Subcutaneous abdominal adipose tissue (tissue), 5 donors: Measurements from ENCODE around the gene COPS3.

Experiments used
- H3K27ac ChIP-seq: one replicate; pipeline ENCODE4 v1.7.0; 2013; ENCODE audit warnings: low read depth, mild to moderate bottlenecking, inconsistent platforms, low read length, moderate library complexity
- H3K27me3 ChIP-seq, 5 donors: one replicate each; pipeline ENCODE4 v1.7.0; 2013; ENCODE audit warnings: low read length in 5 of 5, inconsistent platforms in 1 of 5; ENCODE audit not compliant: control insufficient read depth in 5 of 5, insufficient read depth in 4 of 5
- H3K36me3 ChIP-seq, 5 donors: one replicate each; pipeline ENCODE4 v1.7.0; 2013; ENCODE audit warnings: low read length in 5 of 5; ENCODE audit not compliant: control insufficient read depth in 5 of 5, insufficient read depth in 5 of 5
- H3K4me1 ChIP-seq, 5 donors: one replicate each; pipeline ENCODE4 v1.7.0; 2013; ENCODE audit warnings: low read length in 5 of 5, mild to moderate bottlenecking in 3 of 5, moderate library complexity in 1 of 5; ENCODE audit not compliant: control insufficient read depth in 5 of 5, insufficient read depth in 5 of 5
- H3K4me3 ChIP-seq, 5 donors: one replicate each; pipeline ENCODE4 v1.7.0; 2013; ENCODE audit warnings: low read length in 5 of 5, low read depth in 1 of 5
- H3K9ac ChIP-seq, 5 donors: one replicate each; pipeline ENCODE4 v1.7.0; 2013; ENCODE audit warnings: low read length in 5 of 5, mild to moderate bottlenecking in 4 of 5, moderate library complexity in 3 of 5
- H3K9me3 ChIP-seq, 5 donors: one replicate each; pipeline ENCODE4 v1.7.0; 2013; ENCODE audit warnings: low read length in 5 of 5; ENCODE audit not compliant: control insufficient read depth in 5 of 5
- donor health status: healthy.
- donor health status: healthy.
- donor health status: healthy.
- donor health status: healthy.
- donor health status: healthy.

COPS3 gene

DNA sequence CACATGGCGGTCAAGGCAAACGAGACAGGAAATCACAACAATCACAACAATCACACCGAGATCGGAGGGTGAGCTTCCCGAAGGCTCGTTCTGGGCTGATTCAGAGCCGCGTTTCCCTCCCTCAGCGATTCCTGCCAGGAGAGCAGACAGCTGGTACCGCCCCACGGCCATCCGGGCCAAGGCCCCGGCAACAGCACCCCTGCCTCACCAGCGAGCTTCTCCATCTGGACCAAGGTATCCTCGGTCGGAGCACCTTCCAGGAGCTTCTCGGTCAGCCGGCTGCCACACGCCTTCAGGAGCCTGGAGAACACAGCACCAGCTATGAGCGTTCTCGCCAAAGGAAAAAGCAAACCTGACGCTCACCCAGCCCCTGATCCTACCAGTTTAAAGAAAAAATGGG lies 59.7 kb downstream of the COPS3 start:
- H3K9ac ChIP-seq = no peak overlapping the region
- peaks cover 4 to 100% (median 95%) of the 10 kb centered on the region in 5 donors for H3K36me3 ChIP-seq
- no peaks in the 10 kb centered on the region for H3K9me3 ChIP-seq
- H3K27ac ChIP-seq = no peak overlapping the region
- no peaks in the 10 kb centered on the region for H3K4me1 ChIP-seq
- no peak overlapping the region for H3K4me3 ChIP-seq
- no peaks in the 10 kb centered on the region for H3K27me3 ChIP-seq

DNA sequence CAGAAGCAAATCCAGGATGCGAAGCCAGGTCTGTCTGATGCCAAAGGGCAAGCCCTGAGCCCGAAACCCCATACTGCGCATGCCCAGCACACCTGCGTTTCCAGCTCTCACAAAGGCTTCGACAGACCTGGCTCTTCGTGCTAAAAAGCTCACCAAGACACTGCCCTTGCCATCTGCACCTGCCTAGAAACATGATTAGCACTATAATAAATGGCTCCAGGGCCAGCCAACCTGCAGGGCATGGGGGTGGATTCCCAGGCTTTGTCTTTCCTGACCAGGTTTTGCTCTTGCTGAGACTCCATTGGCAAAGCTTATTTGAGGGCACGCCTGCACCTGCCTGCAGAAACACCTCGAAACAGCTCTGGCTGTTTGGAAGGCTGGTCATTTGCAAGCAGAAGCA lies 60.5 kb downstream of the COPS3 start:
- no peak overlapping the region for H3K27ac ChIP-seq
- H3K27me3 ChIP-seq = no peaks in the 10 kb centered on the region
- H3K4me1 ChIP-seq = no peaks in the 10 kb centered on the region
- no peaks in the 10 kb centered on the region for H3K9me3 ChIP-seq
- no peak overlapping the region for H3K9ac ChIP-seq
- no peak overlapping the region for H3K4me3 ChIP-seq
- peaks cover 4 to 100% (median 95%) of the 10 kb centered on the region in 5 donors for H3K36me3 ChIP-seq

DNA sequence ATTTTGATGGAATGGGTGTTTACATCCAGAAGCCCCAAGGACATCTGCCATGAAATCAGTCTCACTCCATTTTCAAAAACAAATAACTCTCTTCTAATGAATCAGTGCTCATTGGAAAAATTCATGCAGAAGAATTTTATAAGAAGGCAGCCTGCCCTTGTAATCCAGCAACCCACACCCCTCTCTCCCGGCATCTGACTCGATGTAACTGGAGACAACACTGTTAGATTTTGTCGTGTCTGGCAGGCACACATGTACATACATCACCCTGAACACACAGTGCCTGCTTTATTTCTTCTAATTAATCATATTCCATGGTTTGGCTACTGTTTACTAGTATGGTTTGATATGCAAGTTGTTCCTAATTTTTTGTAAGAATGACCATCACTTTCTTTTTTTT lies 63.1 kb downstream of the COPS3 start:
- no peak overlapping the region for H3K27ac ChIP-seq
- peaks cover 0 to 14% (median 8%) of the 10 kb centered on the region in 5 donors for H3K4me1 ChIP-seq
- H3K9ac ChIP-seq = no peak overlapping the region
- peaks cover 4 to 97% (median 91%) of the 10 kb centered on the region in 5 donors for H3K36me3 ChIP-seq
- no peaks in the 10 kb centered on the region for H3K27me3 ChIP-seq
- H3K9me3 ChIP-seq = no peaks in the 10 kb centered on the region
- no peak overlapping the region for H3K4me3 ChIP-seq

DNA sequence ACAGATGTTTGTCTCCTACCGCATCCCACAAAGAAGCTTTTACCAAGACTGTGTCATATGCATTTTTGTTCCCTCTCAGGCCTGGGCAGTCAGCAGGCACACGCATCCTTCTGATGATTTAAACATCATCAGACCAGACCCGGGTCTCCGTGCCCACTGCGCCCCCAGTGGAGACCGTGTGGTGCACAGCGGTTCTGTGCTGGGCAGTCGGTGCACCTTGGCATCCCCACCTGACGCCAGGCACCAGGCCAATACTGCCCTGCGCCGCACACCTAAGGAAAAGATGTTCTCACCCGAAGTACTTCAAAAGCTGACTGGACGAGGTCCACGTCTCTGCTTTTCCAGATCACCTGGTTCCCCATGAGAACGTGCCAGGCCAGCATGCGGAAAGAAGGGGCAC lies 64.3 kb downstream of the COPS3 start:
- Histone ChIP-seq H3K27me3 (no peaks in the 10 kb centered on the region), H3K9me3 (no peaks in the 10 kb centered on the region), H3K9ac (no peak overlapping the region), H3K4me3 (no peak overlapping the region), H3K27ac (no peak overlapping the region), H3K36me3 (peaks cover 4 to 93% (median 84%) of the 10 kb centered on the region in 5 donors), H3K4me1 (peaks cover 0 to 14% (median 8%) of the 10 kb centered on the region in 5 donors)

DNA sequence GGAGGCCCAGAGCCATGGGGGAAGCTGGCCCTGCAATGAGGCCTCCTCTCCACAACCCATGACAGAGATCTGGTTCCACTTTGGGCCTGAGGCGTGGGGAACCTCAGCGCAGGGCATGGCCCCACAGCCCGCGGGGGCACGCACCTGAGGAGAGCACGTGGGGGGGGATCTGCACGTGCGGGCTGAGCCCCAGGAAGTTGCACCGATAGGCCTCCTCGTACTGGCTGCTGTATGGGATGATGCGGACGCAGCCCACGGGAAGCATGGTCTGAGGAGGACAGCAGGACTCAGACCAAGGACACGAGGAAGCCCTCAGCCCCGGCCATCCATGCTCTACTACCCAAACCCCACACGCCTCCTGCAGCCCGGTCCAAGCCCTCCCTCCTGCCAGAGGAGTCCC lies 64.8 kb downstream of the COPS3 start:
- H3K9ac ChIP-seq = no peak overlapping the region
- H3K9me3 ChIP-seq = no peaks in the 10 kb centered on the region
- peaks cover 4 to 92% (median 82%) of the 10 kb centered on the region in 5 donors for H3K36me3 ChIP-seq
- H3K4me3 ChIP-seq = no peak overlapping the region
- H3K4me1 ChIP-seq = peaks cover 0 to 14% (median 8%) of the 10 kb centered on the region in 5 donors
- no peaks in the 10 kb centered on the region for H3K27me3 ChIP-seq
- no peak overlapping the region for H3K27ac ChIP-seq

DNA sequence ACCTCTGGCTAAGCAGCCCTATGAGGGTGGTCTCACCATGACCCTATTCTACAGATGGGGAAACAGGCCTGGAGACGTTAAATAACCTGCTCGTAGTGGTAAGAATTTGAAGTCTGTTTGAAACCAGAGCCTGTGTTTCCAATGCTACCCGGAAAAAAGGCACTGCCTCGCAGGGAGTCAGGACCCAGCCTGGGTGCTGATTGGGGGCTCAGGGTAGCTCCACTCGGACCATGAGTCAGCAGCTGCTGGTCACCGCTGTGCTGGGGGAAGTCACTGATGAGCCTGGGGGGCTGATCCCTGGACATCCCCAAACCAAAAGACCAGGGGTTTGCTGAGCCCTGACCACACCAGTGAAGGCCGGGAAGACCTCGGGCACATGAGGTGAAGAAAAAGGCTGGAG lies 65.5 kb downstream of the COPS3 start:
- H3K9ac ChIP-seq = no peak overlapping the region
- H3K27ac ChIP-seq = no peak overlapping the region
- no peaks in the 10 kb centered on the region for H3K27me3 ChIP-seq
- peaks cover 4 to 90% (median 77%) of the 10 kb centered on the region in 5 donors for H3K36me3 ChIP-seq
- H3K4me3 ChIP-seq = no peak overlapping the region
- H3K9me3 ChIP-seq = no peaks in the 10 kb centered on the region
- H3K4me1 ChIP-seq = peaks cover 0 to 14% (median 8%) of the 10 kb centered on the region in 5 donors

DNA sequence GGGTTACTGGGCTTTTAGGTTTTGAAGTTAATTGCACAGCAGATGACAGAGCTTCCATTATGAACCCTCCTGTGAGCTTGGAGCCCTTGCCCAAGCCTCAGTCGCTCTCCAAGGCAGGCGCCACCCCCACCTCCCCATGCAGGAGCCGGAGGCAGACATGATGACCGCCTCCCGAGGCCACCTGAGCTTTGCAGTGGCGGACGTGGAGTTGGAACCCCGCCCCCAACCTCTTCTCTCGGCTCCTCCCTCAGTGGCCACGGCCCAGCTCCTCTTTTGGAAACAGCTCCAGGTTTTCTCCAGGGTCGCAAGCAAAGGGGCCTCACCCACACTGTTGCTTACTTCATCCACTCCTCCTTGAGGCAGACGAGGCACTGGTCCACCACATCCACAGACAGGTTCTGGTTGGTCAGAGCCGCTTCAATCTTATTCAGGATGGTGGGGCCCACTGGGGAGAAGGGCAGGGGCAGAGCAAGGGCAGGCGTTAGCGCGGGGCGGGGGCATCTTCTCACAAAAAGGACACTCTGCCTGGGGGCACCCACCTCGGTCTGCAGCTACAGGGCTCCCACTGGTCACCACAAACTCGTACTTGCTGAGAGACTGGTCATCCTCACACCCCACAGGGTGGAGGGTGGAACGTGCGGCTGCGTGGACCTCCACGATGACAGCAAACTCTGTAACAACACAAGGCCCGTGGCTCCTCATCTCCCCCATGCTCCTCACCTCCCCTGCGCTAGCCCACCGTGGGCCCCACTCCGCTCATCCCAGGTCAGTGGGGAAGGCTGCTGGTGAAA lies 66.2 kb downstream of the COPS3 start:
- Histone ChIP-seq H3K4me1 (peaks cover 0 to 14% (median 8%) of the 10 kb centered on the region in 5 donors), H3K27ac (no peak overlapping the region), H3K4me3 (no peak overlapping the region), H3K27me3 (no peaks in the 10 kb centered on the region), H3K36me3 (peaks cover 4 to 84% (median 70%) of the 10 kb centered on the region in 5 donors), H3K9ac (no peak overlapping the region), H3K9me3 (no peaks in the 10 kb centered on the region)

DNA sequence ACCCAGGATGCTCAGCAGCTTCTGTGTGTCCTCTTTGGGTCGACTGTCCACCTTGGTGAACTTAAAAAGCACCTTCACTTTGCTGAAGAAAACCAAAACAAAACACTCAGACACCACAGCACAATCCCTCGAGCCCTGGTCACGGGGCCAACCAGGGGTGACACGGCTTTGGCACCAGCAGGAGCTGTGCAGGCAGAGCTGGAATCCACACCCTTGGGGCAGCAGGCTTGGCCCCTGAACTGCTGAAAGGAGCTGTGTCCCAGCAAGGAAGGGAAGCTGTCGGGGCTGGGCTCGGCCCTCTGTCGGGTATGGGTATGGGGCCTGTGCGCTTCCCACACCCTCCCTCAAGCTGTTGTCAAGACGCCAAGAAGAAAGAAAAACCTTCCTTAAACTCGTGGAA lies 67.3 kb downstream of the COPS3 start:
- Histone ChIP-seq H3K9ac (no peak overlapping the region), H3K4me1 (peaks cover 0 to 14% (median 8%) of the 10 kb centered on the region in 5 donors), H3K36me3 (peaks cover 4 to 73% (median 63%) of the 10 kb centered on the region in 5 donors), H3K9me3 (no peaks in the 10 kb centered on the region), H3K27ac (no peak overlapping the region), H3K4me3 (no peak overlapping the region), H3K27me3 (no peaks in the 10 kb centered on the region)

DNA sequence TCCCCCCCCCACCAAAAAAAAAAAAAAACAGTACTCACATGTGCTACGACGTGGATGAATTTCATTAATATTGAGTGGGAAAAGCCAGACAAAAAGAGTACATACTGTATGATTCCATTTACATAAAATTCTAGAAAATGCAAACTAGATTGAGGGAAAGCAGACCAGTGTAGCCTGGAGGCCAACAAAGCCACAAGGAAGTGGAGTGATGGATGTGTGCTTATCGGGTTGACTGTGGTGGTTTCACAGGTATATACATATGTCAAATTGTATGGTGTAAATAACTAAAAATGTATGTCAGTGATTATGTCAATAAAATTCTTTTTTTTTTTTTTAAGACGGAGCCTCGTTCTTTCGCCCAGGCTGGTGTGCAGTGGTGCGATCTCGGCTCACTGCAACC lies 73.0 kb downstream of the COPS3 start:
- Histone ChIP-seq H3K4me3 (no peak overlapping the region), H3K9ac (no peak overlapping the region), H3K27me3 (no peaks in the 10 kb centered on the region), H3K4me1 (peaks cover 0 to 38% (median 34%) of the 10 kb centered on the region in 5 donors), H3K36me3 (peaks cover 0 to 20% (median 10%) of the 10 kb centered on the region in 5 donors), H3K9me3 (no peaks in the 10 kb centered on the region), H3K27ac (no peak overlapping the region)

DNA sequence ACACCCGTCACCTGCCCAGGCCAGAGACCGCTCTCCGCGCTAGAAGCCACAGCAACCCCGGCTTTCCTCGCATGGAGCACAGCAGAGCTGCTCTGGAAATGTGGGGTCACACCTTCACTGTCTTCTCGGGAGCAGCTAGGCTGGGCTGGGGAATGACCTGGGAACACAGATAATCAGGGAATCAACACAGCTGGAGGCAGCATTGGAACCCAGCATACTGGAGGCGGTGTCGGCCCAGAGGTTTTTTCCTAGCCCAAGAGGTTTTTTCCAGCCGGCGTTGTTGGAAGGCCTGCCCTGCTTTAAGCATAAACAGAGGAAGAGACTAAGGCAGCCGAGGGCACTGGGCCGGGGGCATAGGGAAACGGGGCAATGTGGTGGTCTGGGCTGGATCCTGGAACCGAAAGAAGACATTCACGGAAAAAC lies 74.1 kb downstream of the COPS3 start:
- Histone ChIP-seq H3K9me3 (no peaks in the 10 kb centered on the region), H3K4me1 (peaks cover 3 to 49% (median 43%) of the 10 kb centered on the region in 5 donors), H3K4me3 (no peak overlapping the region), H3K27me3 (no peaks in the 10 kb centered on the region), H3K36me3 (peaks cover 0 to 23% (median 6%) of the 10 kb centered on the region in 5 donors), H3K27ac (peak overlapping the region; percentile 82), H3K9ac (peak overlapping the region in 1 of 5 donors; percentile 47)
